CD14-positive monocyte (primary cell): Measurements from ENCODE around the gene MACROD2. TPM values are rescaled to one million over a fixed set of nuclear protein-coding genes. Genes with fewer than 3 reads are reported as not detected.

ENCODE experiments used
- DNase-seq, 3 donors: peaks; one replicate each; pipeline ENCODE4 v3.0.0-alpha.2; 2011 to 2022
- H2AFZ ChIP-seq: 2 replicates; pipeline ENCODE4 v1.6.0; 2012; ENCODE audit warnings: mild to moderate bottlenecking, low read depth, low read length, inconsistent platforms; ENCODE audit not compliant: insufficient read depth, poor library complexity, severe bottlenecking
- H3K27ac ChIP-seq, 2 donors: 1 replicate in 1 of 2; 2 replicates in 1 of 2; pipeline ENCODE4 v1.5.1; 2012 to 2013; ENCODE audit warnings: low read length in 2 of 2, control low read depth in 1 of 2, inconsistent platforms in 1 of 2, low read depth in 1 of 2, mild to moderate bottlenecking in 1 of 2
- H3K27me3 ChIP-seq, 2 donors: one replicate each; pipeline versions ENCODE4 v1.6.0 to v1.6.1; 2011 to 2013; ENCODE audit warnings: low read length in 2 of 2; ENCODE audit not compliant: control insufficient read depth in 2 of 2, insufficient read depth in 2 of 2
- H3K36me3 ChIP-seq, 2 donors: replicated peaks in 1 of 2; 1 replicate in 1 of 2; 2 replicates in 1 of 2; pipeline versions ENCODE4 v1.5.1 to v1.6.1; 2012 to 2013; ENCODE audit warnings: low read length in 2 of 2, control low read depth in 1 of 2, inconsistent platforms in 1 of 2, mild to moderate bottlenecking in 1 of 2; ENCODE audit not compliant: insufficient read depth in 2 of 2, control insufficient read depth in 1 of 2
- H3K4me1 ChIP-seq, 2 donors: 1 replicate in 1 of 2; 2 replicates in 1 of 2; pipeline versions ENCODE4 v1.5.1 to v1.6.1; 2012 to 2013; ENCODE audit warnings: low read length in 2 of 2, control low read depth in 1 of 2, inconsistent platforms in 1 of 2, mild to moderate bottlenecking in 1 of 2, moderate library complexity in 1 of 2; ENCODE audit not compliant: insufficient read depth in 2 of 2, control insufficient read depth in 1 of 2
- H3K4me2 ChIP-seq: replicated peaks from 2 replicates; pipeline ENCODE3; 2012; ENCODE audit warnings: low read length, moderate library complexity, mild to moderate bottlenecking; ENCODE audit not compliant: poor library complexity, severe bottlenecking; ENCODE audit errors: extremely low read depth
- H3K4me3 ChIP-seq, 3 experiments: fragments of 200-600 bp in 1 of 3; sonication (generic) in 1 of 3; replicated peaks in 1 of 3; 1 replicate in 2 of 3; 2 replicates in 1 of 3; pipeline ENCODE4 v1.5.1; 2011 to 2013; ENCODE audit warnings: low read length in 3 of 3, mild to moderate bottlenecking in 3 of 3, control low read depth in 2 of 3, low read depth in 2 of 3, inconsistent platforms in 1 of 3, moderate library complexity in 1 of 3
- H3K79me2 ChIP-seq: 2 replicates; pipeline ENCODE4 v1.6.0; 2012; ENCODE audit warnings: mild to moderate bottlenecking, control low read depth, inconsistent platforms, low read length, moderate library complexity; ENCODE audit not compliant: insufficient read depth
- H3K9ac ChIP-seq: 2 replicates; pipeline ENCODE4 v1.6.0; 2017; ENCODE audit warnings: low read length, mild to moderate bottlenecking; ENCODE audit not compliant: insufficient read depth, poor library complexity, severe bottlenecking
- H3K9me3 ChIP-seq, 2 donors: replicated peaks in 1 of 2; 1 replicate in 1 of 2; 2 replicates in 1 of 2; pipeline versions ENCODE4 v1.5.1 to v1.6.1; 2012 to 2013; ENCODE audit warnings: low read length in 2 of 2, control low read depth in 1 of 2; ENCODE audit not compliant: control insufficient read depth in 1 of 2, insufficient read depth in 1 of 2
- H4K20me1 ChIP-seq: 2 replicates; pipeline ENCODE4 v1.6.0; 2012; ENCODE audit warnings: mild to moderate bottlenecking, low read length, control low read depth, moderate library complexity; ENCODE audit not compliant: insufficient read depth
- H3K27ac Mint-ChIP-seq, 7 donors: one replicate each; pipeline ENCODE4 v1.8.0; 2020; ENCODE audit warnings: mild to moderate bottlenecking in 7 of 7, mixed read lengths in 7 of 7, moderate library complexity in 6 of 7, inconsistent platforms in 2 of 7
- H3K27me3 Mint-ChIP-seq, 3 donors: one replicate each; pipeline ENCODE4 v1.8.0; 2021 to 2022; ENCODE audit warnings: low read depth in 3 of 3, mild to moderate bottlenecking in 3 of 3, mixed read lengths in 3 of 3, moderate library complexity in 3 of 3, inconsistent platforms in 1 of 3
- H3K36me3 Mint-ChIP-seq, 2 donors: one replicate each; pipeline ENCODE4 v1.8.0; 2020; ENCODE audit warnings: mixed read lengths in 2 of 2, inconsistent platforms in 1 of 2, mild to moderate bottlenecking in 1 of 2
- H3K4me1 Mint-ChIP-seq: one replicate; pipeline ENCODE4 v1.8.0; 2020; ENCODE audit warnings: mild to moderate bottlenecking, mixed read lengths
- H3K4me3 Mint-ChIP-seq, 2 donors: one replicate each; pipeline ENCODE4 v1.8.0; 2020; ENCODE audit warnings: mild to moderate bottlenecking in 2 of 2, mixed read lengths in 2 of 2, moderate library complexity in 1 of 2
- H3K9me3 Mint-ChIP-seq, 7 donors: one replicate each; pipeline ENCODE4 v1.8.0; 2020 to 2022; ENCODE audit warnings: mixed read lengths in 7 of 7, mild to moderate bottlenecking in 6 of 7, moderate library complexity in 6 of 7, inconsistent platforms in 2 of 7
- WGBS: methylation state at CpG from one replicate; pipeline ENCODE4 v1.1.5; 2013; ENCODE audit warnings: missing lambda C conversion rate; ENCODE audit not compliant: insufficient coverage; 5-methylcytosine and 5-hydroxymethylcytosine counted together
- intact Hi-C, 2 donors: fragments of 100-400 bp; cut with micrococcal nuclease; formaldehyde crosslinking; loops; one replicate each; pipeline versions ENCODE4 v1.15.0 to v1.15.1; 2023
- polyA plus RNA-seq, 3 donors: library from polyadenylated mRNA; depleted of rRNA in 1 of 3; unstranded in 2 of 3; stranded (reverse) in 1 of 3; fragments of 300-500 nt in 2 of 3; fragments of >200 nt in 1 of 3; fragmentation: Illumina TruSeq in 2 of 3; gene quantifications; 1 replicate in 2 of 3; 2 replicates in 1 of 3; pipeline ENCODE4 v1.2.3, GENCODE V29; 2012 to 2021
- TF ChIP-seq, protein P1 (sequence below): fragments of 200-600 bp; IDR thresholded peaks from one replicate; pipeline ENCODE4 v1.8.0; 2022; ENCODE audit warnings: antibody characterized with exemption, mild to moderate bottlenecking

The MACROD2 gene
- polyA plus RNA-seq, 3 donors: 0.23 TPM; not detected in 2

- Histone ChIP-seq H3K79me2 (no peaks in the 10 kb centered on the region), H3K27ac (no peak overlapping the region), H3K27me3 (no peaks in the 10 kb centered on the region), H3K9me3 (no peaks in the 10 kb centered on the region), H3K9ac (no peak overlapping the region), H3K4me2 (no peak overlapping the region), H4K20me1 (no peaks in the 10 kb centered on the region), H3K4me1 (no peaks in the 10 kb centered on the region), H2AFZ (no peak overlapping the region), H3K36me3 (no peaks in the 10 kb centered on the region), H3K4me3 (no peak overlapping the region)
- Mint-ChIP-seq H3K27ac (peak overlapping the region in 1 of 7 donors; percentile 15), H3K36me3 (no peaks in the 10 kb centered on the region), H3K9me3 (peaks cover 0 to 12% (median 4%) of the 10 kb centered on the region in 7 donors), H3K27me3 (peaks cover 0 to 1% (median 0%) of the 10 kb centered on the region in 3 donors), H3K4me3 (no peak overlapping the region), H3K4me1 (no peaks in the 10 kb centered on the region)
- WGBS: no CpG with 5 or more reads among the region's 2 CpGs
- no peak for DNase-seq
- intact Hi-C loops: no loop called here
- TF ChIP-seq, protein P1, sequence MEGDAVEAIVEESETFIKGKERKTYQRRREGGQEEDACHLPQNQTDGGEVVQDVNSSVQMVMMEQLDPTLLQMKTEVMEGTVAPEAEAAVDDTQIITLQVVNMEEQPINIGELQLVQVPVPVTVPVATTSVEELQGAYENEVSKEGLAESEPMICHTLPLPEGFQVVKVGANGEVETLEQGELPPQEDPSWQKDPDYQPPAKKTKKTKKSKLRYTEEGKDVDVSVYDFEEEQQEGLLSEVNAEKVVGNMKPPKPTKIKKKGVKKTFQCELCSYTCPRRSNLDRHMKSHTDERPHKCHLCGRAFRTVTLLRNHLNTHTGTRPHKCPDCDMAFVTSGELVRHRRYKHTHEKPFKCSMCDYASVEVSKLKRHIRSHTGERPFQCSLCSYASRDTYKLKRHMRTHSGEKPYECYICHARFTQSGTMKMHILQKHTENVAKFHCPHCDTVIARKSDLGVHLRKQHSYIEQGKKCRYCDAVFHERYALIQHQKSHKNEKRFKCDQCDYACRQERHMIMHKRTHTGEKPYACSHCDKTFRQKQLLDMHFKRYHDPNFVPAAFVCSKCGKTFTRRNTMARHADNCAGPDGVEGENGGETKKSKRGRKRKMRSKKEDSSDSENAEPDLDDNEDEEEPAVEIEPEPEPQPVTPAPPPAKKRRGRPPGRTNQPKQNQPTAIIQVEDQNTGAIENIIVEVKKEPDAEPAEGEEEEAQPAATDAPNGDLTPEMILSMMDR: no peak
Measured at GRCh38 chr20:15415908-15416307, 1420.6 kb downstream of the MACROD2 start.

- intact Hi-C loops: no loop called here
- H3K36me3 Mint-ChIP-seq: no peaks in the 10 kb centered on the region
- Histone ChIP-seq H3K79me2 (no peaks in the 10 kb centered on the region), H3K36me3 (no peaks in the 10 kb centered on the region), H4K20me1 (no peaks in the 10 kb centered on the region), H3K4me3 (no peak overlapping the region), H3K4me1 (no peaks in the 10 kb centered on the region), H3K27ac (no peak overlapping the region), H3K9me3 (peaks cover 0 to 3% of the 10 kb centered on the region in 2 donors), H3K27me3 (no peaks in the 10 kb centered on the region), H3K9ac (no peak overlapping the region), H2AFZ (no peak overlapping the region), H3K4me2 (no peak overlapping the region)
- peaks cover 0 to 20% (median 9%) of the 10 kb centered on the region in 7 donors for H3K9me3 Mint-ChIP-seq
- H3K4me1 Mint-ChIP-seq: no peaks in the 10 kb centered on the region
- TF ChIP-seq, protein P1: no peak
- H3K4me3 Mint-ChIP-seq: no peak overlapping the region
- H3K27me3 Mint-ChIP-seq: peaks cover 0 to 1% (median 0%) of the 10 kb centered on the region in 3 donors
- H3K27ac Mint-ChIP-seq: no peak overlapping the region
- no CpG with 5 or more reads among the region's 2 CpGs for WGBS
- no peak for DNase-seq
Measured at GRCh38 chr20:15419856-15420255, 1424.5 kb downstream of the MACROD2 start.
